HK-2 (cell line): ENCODE data around the gene FDX1.

Experiments
- DNase-seq: peaks from one replicate; pipeline ENCODE4 v3.0.0-alpha.2; 2018; ENCODE audit not compliant: unreplicated experiment

FDX1 gene

DNA sequence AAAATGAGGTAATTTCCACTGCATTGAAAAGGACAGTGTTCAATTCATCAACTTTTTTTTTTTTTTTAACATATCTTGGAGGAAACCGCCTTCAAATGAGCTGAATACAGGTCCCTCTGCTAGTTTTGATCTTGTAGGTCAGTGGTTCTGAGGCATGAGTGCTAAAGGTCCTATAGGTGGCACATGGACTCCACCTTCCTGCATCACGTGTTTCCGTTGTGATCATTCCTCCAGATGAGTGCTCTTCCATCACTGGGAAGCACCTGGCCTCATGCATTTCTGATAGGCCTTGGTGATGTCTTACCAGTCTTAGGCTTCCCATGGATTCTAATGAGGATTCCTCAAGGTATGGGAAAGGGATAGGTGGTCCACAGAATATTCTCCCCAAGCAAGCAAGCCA, 37.8 kb downstream of the FDX1 start:
- DNase-seq, result no peak

DNA sequence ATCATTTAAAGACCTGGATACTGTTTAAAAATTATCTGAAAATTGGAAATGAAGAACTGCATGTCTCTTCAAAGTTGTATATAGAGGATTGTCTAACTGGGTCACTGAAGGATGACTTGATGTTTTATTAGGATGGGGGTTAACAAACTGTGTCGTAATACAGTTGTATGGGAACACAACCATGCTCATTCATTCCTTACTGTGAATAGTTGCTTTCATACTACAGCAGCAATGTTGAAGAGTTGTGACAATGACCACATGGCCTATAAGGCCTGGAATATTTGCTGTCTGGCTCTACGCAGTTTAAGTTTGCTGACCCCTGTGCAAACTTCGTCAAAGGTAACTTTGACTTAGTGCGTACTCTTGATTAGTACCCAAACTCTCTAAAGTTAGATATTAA, 38.4 kb downstream of the FDX1 start:
- DNase-seq, result no peak

DNA sequence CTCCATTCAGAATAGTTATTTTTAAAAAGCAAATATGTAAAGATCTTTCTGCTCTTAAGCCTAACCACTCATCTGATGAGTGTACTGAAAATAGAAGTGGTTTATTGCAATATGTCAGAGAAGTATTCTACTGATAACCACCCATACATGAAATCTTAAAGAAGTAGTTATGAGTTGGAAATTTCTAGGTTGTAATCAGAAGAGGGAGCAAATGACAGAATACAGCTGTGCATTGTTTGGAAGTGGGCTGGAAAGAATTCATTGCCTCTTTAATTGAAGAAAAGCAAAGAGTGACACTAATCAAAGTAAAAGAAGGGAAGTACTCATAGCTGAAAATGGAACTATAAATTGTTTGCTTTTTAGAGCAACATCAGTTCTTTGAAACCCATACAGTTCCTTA, 39.4 kb downstream of the FDX1 start:
- no peak for DNase-seq

DNA sequence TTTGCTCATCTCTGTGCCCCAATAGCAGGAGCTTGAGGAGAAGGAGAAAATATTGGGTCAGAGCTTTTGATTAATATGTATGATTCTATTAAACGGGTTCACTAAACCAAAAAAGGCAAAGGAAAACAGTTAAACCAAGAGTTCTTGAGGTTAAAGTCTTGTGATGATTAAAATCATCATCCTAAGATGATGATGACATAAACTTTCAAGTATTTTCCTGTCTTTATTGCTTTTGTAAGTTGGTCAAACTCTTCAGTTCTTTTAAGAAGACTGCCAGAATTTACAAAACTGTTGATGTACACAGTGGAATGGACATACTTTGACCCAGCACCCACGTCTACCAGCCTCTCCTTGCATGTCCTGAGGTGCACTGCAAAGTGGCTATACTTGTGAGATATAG, 41.0 kb downstream of the FDX1 start:
- DNase-seq, result no peak

DNA sequence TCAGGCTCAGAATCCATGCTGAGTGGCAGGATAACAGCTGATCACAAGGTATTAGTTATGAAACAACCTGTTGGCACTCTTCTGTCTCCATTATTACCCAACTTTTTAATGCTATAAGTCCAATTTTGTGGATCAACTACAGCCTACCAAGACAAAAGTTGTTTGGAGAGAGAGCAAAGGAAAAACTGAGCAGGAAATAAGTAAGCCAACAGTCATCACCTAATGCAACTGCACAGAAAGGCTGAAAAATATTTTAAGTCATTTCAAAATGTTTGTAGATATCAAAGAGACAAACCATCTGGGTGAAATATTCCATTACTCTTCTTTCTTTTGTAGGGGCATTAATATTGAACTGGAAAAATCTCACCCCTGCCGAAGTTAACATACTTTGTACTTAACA, 41.6 kb downstream of the FDX1 start:
- no peak for DNase-seq

DNA sequence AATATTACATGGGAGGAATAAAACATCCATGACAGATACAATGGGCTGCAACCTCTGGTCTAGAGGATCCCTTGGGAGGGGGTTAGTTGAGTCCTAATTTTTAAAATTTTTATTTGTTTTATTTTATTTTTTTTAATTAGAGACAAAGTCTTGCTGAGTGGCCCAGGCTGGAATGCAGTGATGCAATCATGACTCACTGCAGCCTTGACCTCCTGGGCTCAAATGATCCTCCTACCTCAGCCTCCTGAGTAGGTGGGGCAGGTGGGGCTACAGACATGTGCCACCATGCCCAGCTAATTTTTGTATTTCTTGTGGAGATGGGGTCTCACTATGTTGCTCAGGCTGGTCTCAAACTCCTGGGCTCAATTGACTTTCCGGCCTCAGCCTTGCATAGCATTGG, 43.1 kb downstream of the FDX1 start:
- DNase-seq, result no peak

DNA sequence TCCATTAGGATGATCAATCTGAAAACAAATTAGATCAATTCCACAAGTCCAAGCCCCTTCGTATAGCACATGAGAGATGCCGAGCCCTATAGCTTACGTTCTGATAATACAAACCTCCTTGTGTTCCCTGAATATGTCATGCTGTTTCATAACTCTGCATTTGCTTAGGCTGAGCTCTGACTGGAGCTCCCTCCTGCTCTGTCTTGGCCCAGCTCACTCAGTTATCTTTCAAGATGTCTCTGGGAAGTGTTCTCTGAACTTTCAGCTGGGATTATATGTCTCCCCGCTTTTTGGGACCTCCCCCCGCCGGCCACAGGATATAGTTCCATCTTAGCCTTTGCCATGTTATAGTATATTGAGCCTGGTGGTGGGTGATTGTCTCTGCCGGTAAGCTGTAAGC, 44.0 kb downstream of the FDX1 start:
- no peak for DNase-seq

DNA sequence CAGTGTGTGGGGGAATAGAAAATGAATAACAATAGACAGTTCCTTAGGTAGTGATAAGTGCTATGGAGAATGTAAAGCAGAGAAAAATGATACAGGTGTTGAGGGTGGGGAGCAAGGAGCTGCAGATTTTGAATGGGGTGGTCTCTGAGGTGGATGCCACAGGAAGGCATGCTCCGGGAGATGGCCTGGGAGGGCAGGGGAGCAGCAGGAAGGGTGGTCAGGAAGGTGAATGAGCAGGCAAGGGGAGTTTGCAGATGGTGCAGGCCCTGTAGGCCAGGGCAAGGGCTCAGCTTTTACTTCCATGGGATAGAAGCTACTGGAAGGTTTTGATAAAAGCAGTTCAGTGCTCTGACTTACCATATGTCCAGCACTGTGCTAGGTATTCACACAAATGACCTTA, 44.8 kb downstream of the FDX1 start:
- no peak for DNase-seq

DNA sequence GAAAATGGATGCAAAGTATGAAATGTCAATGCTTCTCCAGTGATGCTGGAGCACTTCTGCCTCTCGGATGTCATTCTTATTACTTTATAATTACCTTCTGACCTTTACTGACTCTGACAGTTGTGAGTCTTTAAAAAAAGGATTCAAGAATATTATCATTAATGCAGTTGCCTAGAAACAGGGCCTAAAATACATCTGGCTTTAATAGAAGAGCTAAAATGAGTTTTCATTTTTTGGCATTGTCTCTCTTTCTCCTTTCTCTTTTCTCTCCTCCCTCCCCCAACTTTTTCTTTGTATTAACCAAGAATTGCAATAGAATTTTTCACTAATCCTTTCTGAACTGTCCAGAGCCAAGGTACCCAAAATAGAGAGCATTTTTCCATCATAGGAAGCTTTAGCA, 45.9 kb downstream of the FDX1 start:
- no peak for DNase-seq

DNA sequence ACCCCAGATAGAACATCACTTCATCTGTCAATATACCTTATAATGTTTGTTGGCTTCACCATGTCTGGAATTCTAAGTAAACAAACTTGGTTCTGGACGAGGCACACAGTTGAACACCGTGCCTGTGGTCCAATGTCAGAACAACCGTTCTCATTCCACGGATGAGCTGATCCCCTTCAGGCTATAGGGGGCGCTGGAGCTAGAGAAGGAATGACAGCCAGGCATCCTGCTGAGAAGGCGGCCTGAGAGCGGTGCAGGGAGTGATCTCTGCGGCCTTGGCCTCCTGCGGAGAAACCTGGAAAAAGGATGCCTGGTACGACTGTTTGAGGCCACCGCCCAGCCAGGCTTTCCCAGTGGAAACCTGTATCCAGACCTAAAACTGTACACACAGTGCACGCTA, 48.7 kb downstream of the FDX1 start:
- DNase-seq, result no peak

DNA sequence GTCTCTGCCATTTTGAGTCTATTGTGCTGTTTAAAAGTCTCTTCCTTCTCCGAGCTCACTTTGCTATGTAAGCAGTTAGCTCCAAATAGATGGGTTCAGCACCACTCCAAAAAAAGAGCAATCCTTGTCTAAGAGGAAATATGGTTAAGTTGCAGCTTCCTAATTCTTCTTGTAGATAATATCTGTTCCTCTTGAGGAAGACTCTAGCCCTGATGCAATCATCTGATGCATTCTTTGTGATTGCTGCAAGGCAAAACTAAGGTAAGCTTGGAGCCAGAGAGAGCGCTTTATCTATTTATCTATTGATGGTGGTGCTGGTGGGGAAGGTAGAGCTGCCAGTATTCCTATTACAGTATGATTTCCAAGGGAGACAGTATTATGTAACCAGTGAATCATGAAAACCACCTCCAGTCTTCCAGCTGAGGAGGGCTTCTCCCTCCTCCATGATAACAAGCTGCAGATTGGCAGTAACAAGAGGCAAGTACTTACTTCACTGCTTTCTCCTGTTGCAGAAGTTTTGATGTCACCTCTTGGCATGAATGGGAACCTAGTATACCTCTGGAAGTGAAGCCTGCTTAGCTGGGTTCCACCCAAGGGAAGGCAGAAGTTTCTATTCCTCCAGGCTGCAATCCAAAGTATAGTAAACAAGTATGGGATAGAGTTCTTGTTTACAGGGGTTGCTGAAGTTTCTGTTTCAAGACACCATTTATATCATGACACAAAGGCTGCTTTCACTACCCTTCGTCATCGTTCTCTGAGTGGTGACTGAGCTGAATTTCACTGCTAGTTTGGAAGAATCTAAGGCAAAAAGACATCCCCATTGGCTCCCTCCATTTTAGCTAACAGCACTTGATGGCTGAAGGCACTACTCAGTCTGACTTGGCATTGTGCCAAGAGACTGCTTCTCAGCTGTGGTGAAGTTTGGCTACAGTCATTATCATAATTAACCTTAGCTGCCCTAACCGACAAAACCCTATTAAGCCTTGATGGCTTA, 49.7 kb downstream of the FDX1 start:
- DNase-seq, result no peak

DNA sequence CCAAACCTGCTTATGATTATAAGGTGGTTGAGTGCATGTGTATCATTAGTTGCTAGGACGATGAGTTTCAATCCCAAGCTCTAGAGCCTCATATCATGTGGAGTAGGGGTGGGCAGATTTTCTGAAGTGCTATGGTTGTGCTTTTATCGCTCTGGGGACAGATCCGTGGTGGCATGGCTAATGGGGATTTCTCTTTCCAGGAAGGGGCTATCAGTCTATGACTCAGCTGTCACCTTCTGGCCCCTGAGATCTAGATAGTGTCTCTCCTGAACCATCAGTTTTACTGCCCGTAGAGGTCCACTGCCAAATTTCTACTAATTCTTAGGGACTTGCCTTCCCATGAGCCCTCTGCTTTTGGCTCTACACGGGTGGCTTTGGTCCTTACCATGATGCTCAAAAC, 51.8 kb downstream of the FDX1 start:
- DNase-seq, result no peak

DNA sequence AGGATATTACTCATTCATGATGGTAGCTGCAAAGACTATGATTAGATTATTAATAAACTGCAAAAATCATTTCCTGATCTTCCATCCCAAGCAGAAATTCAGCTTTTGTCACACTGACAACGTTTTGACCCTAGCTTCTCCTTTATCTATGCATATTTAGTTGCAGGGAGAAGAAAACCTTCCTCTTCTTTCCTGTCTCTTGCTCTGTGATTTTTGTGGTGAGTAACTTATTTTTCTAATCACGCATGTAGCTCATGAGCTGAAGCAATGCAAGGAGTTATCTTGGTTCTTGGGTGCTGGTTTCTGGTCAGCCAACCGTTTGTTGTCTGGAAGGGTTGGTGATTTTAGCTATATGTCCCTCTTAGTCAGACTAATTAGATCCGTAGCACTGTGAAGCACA, 56.4 kb downstream of the FDX1 start:
- DNase-seq, result no peak

DNA sequence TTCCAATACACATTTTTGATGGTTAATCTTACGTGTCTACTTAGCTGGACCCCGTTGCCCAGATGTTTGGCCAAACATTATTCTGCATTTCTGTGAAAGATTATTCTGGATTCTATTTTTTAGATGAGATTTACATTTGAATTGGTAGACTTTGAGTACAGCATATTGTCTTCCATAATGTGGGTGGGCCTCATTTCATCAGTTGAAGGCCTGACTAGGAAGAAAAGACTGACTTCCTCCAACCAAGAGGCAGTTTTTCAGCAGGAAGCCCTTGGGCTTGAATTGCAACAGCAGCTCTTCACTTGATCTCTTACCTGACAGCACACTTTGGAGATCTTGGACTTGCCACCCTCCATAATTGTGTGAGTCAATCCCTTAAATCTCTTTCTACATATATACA, 58.7 kb downstream of the FDX1 start:
- no peak for DNase-seq

DNA sequence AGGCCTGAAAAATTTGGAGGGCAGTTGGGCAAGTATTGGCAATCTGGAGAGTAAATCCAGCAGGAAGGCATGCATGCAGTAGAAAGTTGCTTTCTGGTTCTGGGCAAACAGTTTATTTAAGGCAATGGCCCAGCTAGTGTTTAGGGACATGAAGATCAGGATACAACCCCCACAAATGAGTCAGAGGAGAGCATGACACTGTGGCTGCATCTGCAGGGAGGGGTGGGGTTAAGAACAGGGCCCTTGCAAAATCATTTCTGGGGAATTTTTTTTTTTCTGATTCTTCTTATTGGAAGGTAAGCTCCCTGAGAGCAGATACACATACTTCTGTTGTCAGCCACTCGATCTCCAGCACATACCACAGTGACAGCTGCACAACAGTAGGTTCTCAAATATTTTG, 61.1 kb downstream of the FDX1 start:
- no peak for DNase-seq

DNA sequence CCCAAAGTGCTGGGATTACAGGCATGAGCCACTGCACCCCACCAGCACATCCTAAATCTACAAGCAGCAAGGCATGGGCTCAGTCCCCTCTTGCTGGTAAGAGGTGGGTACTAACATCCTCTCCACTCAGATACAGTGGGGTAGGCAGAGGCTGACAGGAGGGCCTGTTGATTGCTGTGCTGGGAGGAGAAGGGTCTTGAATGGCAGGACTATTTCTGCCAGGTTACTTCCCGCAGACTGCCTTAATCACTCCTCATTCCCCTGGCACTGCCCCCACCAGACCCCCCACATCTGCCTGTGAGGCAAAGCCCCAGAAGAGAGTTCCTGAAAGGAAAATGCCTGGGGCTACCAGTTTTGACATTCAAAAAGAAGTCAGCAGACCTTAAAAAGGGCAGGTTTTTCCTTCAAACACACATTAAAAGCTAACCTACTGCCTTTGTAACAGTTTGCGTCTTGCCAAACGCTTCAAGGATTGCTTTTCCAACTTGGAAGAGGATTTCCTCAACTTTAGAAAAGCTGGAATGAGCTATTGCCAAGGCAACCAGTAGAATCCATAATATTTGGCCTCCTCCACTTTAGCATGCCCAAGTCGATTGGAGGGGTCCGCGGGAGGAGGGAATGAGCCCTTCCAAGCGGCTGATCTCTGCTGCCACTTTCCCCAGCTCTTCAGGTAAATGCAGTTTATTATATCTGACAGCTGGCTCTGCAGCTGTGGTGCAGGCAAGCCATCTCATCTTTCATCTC, 62.0 kb downstream of the FDX1 start:
- no peak for DNase-seq

DNA sequence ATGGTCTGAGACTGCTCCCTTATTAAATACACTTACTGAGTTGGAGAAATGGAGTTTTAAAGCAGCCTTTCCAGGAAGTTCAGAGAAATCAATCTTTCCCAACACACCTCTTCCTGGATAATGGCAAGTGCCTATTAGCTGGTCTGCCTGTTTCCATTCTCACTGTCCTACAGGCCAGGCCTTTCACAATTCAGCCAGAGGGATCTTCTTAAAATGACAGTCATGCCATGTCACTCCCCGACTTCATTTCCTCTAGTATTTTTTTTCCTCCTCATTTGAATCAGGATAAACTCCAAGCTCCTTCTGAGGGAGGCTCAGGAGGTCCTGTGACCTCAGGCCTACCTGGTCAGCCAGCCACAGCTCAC, 62.6 kb downstream of the FDX1 start:
- no peak for DNase-seq

DNA sequence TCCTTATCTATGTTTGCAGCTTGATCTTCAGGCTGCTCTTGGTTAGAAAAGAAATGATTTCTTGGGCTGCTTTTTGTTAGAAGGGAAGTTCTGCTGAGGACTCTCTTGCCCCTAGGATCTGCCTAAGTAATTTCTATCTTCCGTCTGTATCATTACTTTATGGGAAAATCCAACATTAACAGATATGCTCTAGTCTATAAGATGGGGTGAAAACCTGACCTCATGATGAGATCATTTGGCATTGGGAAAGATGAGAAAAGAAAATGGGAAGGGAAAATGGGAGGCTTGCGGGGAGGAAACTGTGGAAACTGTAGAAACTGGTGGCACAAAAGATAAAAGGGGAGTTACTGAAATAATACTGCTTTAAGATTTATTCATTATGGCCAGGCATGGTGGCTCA, 63.6 kb downstream of the FDX1 start:
- no peak for DNase-seq

DNA sequence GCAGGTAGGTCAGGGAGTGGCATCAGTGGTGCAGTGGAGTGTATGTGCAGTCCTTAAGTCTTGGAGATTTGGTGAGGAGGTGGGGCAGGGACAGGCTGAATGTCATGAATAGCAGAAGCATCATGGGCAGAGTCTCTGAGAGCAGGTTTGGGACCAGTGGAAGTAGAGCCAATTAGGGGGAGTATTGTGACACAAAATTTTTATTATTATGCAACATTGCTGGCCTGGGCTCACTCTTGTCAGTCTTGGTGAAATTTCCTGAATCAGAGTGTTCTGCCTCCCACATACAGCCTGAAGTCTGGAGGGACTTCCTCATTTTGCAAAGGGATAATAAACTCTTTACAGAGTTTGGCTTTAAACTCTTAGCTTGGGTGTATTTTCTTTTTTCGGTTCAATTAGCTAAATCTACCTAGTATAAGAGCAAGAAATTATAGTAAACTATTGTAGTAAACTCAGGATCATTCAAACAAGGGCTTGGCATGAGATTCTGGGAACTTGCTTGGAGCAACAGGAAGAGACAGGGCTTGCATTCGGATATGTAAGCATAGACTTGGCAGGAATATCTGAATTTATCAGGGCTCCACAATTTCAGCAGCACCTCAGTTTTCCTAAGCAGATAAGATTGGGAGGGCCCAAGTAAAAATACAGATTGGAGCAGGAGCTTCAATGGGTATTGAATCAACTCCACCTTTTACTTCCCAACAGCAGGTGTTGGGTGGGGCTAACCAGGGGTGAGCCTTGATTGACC, 67.7 kb downstream of the FDX1 start:
- DNase-seq, result no peak

DNA sequence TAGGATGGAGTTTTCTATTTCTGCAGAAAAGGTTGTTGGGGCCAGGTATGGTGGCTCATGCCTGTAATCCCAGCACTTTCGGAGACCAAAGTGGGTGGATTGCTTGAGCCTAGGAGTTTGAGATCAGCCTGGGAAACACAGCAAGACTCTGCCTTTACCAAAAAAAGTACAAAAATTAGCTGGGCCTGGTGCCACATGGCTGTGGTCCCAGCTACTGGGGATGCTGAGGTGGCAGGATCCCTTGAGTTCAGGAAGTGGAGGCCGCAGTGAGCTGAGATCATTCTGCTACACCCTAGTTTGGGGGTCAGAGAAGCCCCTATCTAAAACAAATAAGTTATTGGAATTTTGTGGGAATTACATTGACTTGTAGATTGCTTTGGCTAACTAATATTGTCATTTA, 71.7 kb downstream of the FDX1 start:
- no peak for DNase-seq

DNA sequence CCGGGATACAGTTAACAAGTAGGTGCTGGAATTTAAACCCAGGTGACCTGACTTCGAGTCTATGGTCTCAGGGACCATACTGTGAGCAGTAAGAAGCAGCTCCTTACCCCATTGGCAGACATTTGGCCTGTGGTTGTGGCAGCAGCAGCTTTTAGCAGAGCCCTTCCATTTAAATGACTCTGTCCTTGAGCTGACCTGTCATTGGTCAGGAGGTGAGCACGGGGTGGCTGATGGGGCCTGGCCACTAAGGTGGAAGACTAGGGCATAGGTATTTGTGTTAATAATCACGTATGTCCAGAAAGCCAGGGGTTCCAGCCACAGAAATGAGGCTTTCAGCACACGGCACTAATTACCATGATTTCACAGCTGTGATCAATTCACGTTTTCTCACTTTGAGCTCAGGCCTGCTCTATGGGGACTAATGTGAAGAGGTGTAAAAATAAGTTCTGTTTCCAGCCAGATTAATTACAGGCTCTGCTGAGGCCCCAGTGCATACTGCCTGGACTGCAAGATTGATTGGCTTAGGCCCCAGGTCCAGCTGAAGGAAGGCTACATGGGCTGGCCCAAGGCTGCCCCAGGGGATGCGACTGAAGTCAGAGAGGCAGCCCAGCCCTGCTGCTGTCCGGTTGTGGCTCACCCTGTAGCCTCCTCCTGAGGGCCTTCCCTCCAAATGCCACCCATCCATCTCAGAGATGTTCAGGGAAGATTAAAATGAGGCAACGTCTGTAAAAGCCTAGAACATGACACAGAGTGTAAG, 76.0 kb downstream of the FDX1 start:
- no peak for DNase-seq

DNA sequence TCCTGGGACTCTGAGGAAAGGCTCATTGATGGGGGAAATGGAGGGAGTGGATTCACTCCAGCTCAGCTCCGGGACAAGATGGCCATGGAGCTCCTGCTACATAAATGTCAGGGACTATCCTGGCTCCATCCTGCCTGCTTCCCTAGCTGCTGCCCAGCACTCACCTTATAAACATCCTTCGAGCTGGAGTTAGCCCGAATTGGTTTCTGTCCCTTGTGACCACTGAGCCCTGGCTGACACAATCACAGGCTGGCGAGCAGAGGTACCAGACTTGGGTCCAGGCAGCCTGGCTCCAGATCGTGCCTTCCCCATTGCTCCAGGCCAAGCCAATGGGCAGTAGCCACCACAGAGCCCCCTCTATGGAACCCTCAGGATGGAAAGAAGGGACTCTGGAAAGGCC, 77.6 kb downstream of the FDX1 start:
- DNase-seq, result no peak
